ENCODE data around the gene CCNF. TPM values are rescaled to one million over a fixed set of nuclear protein-coding genes. Genes with fewer than 3 reads are reported as not detected.
"Not testable (repeated sequence)": the region's sequence is repeated elsewhere in the genome, so short reads cannot be mapped to it uniquely, and the experiment has no call there.

Gene CCNF
- total RNA-seq, 1 experiment from 2014 or later: 82.6 TPM

- H3K27me3 ChIP-seq (ENCODE audit: control insufficient read depth, insufficient read depth, low read length): no peaks in the 10 kb centered on the region
- DNase-seq: no peak
- no peak overlapping the region for H3K4me3 ChIP-seq (ENCODE audit: insufficient read depth, low read depth, low read length)
- H3K36me3 ChIP-seq (replicated peaks; ENCODE audit: control insufficient read depth, insufficient read depth, low read length): no peaks in the 10 kb centered on the region
Measured at GRCh38 chr16:2422123-2422867, 7.0 kb upstream of the CCNF start.

DNA sequence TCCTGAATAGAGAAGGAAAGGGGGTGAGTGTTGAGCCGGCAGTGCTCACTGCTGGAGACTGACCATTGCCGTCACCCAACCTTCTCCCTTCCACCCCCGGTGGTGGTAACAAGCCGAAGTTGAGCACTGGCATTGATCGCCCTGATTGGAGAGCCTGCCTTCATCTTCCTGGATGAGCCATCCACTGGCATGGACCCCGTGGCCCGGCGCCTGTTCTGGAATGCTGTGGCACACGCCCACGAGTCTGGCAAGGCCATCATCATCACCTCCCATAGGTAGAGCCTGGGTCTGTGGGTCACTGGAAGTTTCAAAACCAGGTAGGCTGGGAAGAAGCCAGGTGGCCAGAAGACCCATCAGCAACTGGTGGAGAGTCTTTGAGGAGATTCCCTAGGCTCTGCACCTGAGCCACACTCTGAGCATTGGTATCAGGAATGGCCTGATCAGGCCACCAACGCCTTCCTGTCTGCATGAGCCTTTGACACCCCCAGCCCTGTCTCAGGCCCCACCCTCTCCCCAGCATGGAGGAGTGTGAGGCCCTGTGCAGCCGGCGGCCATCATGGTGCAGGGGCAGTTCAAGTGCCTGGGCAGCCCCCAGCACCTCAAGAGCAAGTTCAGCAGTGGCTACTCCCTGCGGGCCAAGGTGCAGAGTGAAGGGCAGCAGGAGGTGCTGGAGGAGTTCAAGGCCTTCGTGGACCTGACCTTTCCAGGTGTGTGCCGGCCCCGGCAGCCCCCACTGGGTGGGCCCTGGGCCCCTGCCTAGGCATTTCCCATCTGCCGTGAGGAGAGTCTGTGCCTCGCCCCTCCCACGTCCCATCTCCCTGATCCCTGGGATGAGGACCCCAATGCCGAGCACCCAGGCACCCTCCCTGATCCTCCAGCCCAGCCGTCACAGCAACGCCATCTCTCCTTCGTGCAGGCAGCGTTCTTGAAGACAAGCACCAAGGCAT lies 4.9 kb upstream of the CCNF start:
- DNase-seq: peak; percentile 21
- peaks cover 1% of the 10 kb centered on the region; the same call in 1 of the 2 replicates for H3K27me3 ChIP-seq (ENCODE audit: control insufficient read depth, insufficient read depth, low read length)
- no peaks in the 10 kb centered on the region for H3K36me3 ChIP-seq (replicated peaks; ENCODE audit: control insufficient read depth, insufficient read depth, low read length)
- no peak overlapping the region for H3K4me3 ChIP-seq (ENCODE audit: insufficient read depth, low read depth, low read length)

GRCh38 chr16:2425008-2425518 lies 4.2 kb upstream of the CCNF start:
- no peak for DNase-seq

GRCh38 chr16:2425825-2426430 lies 3.3 kb upstream of the CCNF start:
- H3K36me3 ChIP-seq (replicated peaks; ENCODE audit: control insufficient read depth, insufficient read depth, low read length): peaks cover 2% of the 10 kb centered on the region; the same call in 1 of the 2 replicates
- peaks cover 1% of the 10 kb centered on the region; the same call in 1 of the 2 replicates for H3K27me3 ChIP-seq (ENCODE audit: control insufficient read depth, insufficient read depth, low read length)
- no peak overlapping the region for H3K4me3 ChIP-seq (ENCODE audit: insufficient read depth, low read depth, low read length)
- no peak for DNase-seq

More at GRCh38 chr16:2425008-2425518, 4.2 kb upstream of the CCNF start:
- Histone ChIP-seq H3K4me3 (ENCODE audit: insufficient read depth, low read depth, low read length) (no peak overlapping the region), H3K36me3 (replicated peaks; ENCODE audit: control insufficient read depth, insufficient read depth, low read length) (no peaks in the 10 kb centered on the region), H3K27me3 (ENCODE audit: control insufficient read depth, insufficient read depth, low read length) (peaks cover 1% of the 10 kb centered on the region; the same call in 1 of the 2 replicates)

GRCh38 chr16:2426941-2427361 lies 2.3 kb upstream of the CCNF start:
- peaks cover 6% of the 10 kb centered on the region; the same call in 1 of the 2 replicates for H3K36me3 ChIP-seq (replicated peaks; ENCODE audit: control insufficient read depth, insufficient read depth, low read length)
- peaks cover 1% of the 10 kb centered on the region; the same call in 1 of the 2 replicates for H3K27me3 ChIP-seq (ENCODE audit: control insufficient read depth, insufficient read depth, low read length)
- H3K4me3 ChIP-seq (ENCODE audit: insufficient read depth, low read depth, low read length): no peak overlapping the region
- no peak for DNase-seq

DNA sequence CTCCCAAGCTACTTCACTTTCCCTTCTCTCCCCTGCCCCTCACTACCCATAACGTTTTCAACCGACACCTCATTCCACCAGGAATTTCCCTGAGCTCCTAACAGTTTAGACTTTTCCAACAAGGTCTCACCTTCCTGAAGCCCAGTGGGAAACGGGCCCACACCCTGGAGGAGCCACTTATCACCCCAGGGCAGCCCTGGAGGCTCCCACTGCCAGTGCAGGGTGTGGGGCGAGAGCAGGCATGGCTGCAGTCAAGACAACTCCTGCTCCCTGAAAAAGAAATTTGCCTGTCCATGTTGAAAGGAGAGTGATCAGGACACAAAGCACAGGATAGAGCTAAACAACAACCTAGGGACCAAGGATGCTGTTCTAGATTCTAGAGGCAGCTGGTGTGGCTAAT lies 1.7 kb upstream of the CCNF start:
- peak; percentile 14 for DNase-seq
- Histone ChIP-seq H3K4me3 (ENCODE audit: insufficient read depth, low read depth, low read length) (no peak overlapping the region), H3K36me3 (replicated peaks; ENCODE audit: control insufficient read depth, insufficient read depth, low read length) (peaks cover 11% of the 10 kb centered on the region), H3K27me3 (ENCODE audit: control insufficient read depth, insufficient read depth, low read length) (peaks cover 1% of the 10 kb centered on the region; the same call in 1 of the 2 replicates)

DNA sequence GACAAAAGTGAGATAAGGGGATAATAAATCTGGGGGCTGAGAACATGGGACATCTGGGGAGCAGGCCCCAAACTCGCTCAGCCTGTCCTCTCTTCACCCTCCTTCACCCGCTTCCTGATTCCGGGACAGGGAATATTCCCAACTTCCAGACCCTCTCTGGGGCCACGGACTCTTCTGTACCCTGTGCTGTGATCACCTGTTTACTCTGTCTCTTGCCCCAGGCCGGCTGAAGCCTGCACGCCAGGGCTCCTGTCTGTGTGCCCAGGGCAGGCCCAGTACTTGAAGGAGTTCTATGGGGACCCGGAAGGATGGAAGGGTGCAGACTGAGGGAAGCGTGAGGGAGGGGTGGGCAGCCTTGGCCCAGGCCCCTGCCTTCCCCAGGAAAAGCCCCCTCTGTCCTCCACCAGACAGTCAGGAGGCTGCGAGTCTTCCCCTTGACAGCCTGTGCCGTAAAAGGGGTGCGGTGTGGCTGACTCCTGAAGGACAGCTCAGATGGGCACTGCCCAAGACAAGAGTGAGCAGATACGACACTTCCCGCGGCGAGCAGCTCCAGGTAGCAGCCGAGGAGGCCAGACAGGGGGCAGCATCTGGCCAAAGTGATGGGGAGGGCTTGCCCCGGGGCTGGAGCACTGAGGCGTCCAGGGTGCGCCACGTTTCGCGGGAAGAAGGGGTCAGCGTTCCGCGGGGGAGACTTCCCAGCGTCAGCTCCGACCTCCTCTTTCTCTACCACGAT lies 1.0 kb upstream of the CCNF start:
- H3K4me3 ChIP-seq (ENCODE audit: insufficient read depth, low read depth, low read length): peak overlapping the region; percentile 75
- DNase-seq: peak; percentile 71
- H3K27me3 ChIP-seq (ENCODE audit: control insufficient read depth, insufficient read depth, low read length): peaks cover 1% of the 10 kb centered on the region; the same call in 1 of the 2 replicates
- peaks cover 18% of the 10 kb centered on the region for H3K36me3 ChIP-seq (replicated peaks; ENCODE audit: control insufficient read depth, insufficient read depth, low read length)

DNA sequence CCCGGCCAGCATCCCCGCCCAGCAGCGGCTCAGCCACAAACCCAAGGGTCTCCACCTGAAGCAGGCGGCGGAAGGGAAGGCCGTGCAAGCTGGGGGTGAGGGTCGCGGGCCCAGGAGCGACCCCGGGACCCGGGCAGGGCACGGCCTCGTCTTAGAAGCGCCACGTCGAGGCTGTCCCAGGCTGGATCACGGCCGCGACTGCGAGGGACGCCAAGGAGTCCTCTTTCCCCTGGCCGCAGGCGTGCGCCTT lies 538 bp upstream of the CCNF start:
- no peak for DNase-seq
- Histone ChIP-seq H3K4me3 (ENCODE audit: insufficient read depth, low read depth, low read length) (peak overlapping the region; percentile 75), H3K36me3 (replicated peaks; ENCODE audit: control insufficient read depth, insufficient read depth, low read length) (peaks cover 21% of the 10 kb centered on the region), H3K27me3 (ENCODE audit: control insufficient read depth, insufficient read depth, low read length) (peaks cover 1% of the 10 kb centered on the region; the same call in 1 of the 2 replicates)

- Histone ChIP-seq H3K27me3 (ENCODE audit: control insufficient read depth, insufficient read depth, low read length) (peaks cover 1% of the 10 kb centered on the region; the same call in 1 of the 2 replicates), H3K36me3 (replicated peaks; ENCODE audit: control insufficient read depth, insufficient read depth, low read length) (peaks cover 23% of the 10 kb centered on the region), H3K4me3 (ENCODE audit: insufficient read depth, low read depth, low read length) (peak overlapping the region; percentile 92)
- no peak for DNase-seq
Measured at GRCh38 chr16:2429771-2430663, 770 bp downstream of the CCNF start.

DNA sequence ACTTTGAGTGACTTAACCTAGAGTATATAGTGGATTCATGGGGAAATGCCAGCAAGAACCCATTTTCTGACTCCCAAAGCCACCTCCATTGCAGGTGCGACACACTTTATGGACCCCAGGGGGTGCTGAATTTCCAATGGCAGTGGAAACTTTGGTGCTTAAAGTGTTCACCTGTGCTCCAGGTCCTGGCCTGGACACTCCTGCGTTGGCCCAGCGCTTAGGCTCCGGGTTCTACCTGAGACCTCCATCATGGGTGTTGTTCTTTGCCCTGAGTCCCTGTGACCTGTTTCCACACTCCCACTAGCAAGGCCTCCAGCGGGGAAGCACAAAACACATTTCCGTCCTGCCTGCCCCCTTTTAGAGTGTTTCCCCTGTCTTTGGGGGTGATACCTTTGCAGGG lies 3.0 kb downstream of the CCNF start:
- no peak overlapping the region for H3K4me3 ChIP-seq (ENCODE audit: insufficient read depth, low read depth, low read length)
- H3K27me3 ChIP-seq (ENCODE audit: control insufficient read depth, insufficient read depth, low read length): peaks cover 1% of the 10 kb centered on the region; the same call in 1 of the 2 replicates
- no peak for DNase-seq
- peaks cover 41% of the 10 kb centered on the region for H3K36me3 ChIP-seq (replicated peaks; ENCODE audit: control insufficient read depth, insufficient read depth, low read length)

GRCh38 chr16:2432801-2433505 lies 3.7 kb downstream of the CCNF start:
- peaks cover under 1% of the 10 kb centered on the region; the same call in 1 of the 2 replicates for H3K27me3 ChIP-seq (ENCODE audit: control insufficient read depth, insufficient read depth, low read length)
- H3K4me3 ChIP-seq (ENCODE audit: insufficient read depth, low read depth, low read length): no peak overlapping the region
- peaks cover 45% of the 10 kb centered on the region for H3K36me3 ChIP-seq (replicated peaks; ENCODE audit: control insufficient read depth, insufficient read depth, low read length)
- no peak for DNase-seq

- not testable (repeated sequence) for H3K27me3 ChIP-seq (ENCODE audit: control insufficient read depth, insufficient read depth, low read length); H3K4me3 ChIP-seq (ENCODE audit: insufficient read depth, low read depth, low read length); DNase-seq
- H3K36me3 ChIP-seq (replicated peaks; ENCODE audit: control insufficient read depth, insufficient read depth, low read length): peaks cover 59% of the 10 kb centered on the region
Measured at GRCh38 chr16:2435236-2435635, 6.0 kb downstream of the CCNF start.

Measured in H7 (cell line).